Stimulated activated CD4-positive, alpha-beta T cell treated with anti-CD3 and anti-CD28 coated beads, Interleukin-15, amount 100 ng/mL, for 48 hours (primary cell): ENCODE results near the gene LDLRAD4.
"Not testable (repeated sequence)": the region's sequence is repeated elsewhere in the genome, so short reads cannot be mapped to it uniquely, and the experiment has no call there.

Experiments
- DNase-seq, 2 donors: peaks; one replicate each; pipeline ENCODE4 v3.0.0-alpha.2; 2020; ENCODE audit warnings: low read depth in 2 of 2

The LDLRAD4 gene

GRCh38 chr18:13676471-13676870, 457.9 kb downstream of the LDLRAD4 start:
- no peak for DNase-seq

- DNase-seq, result not testable (repeated sequence)
Measured at GRCh38 chr18:13677350-13677749, 458.8 kb downstream of the LDLRAD4 start.

- DNase-seq, result no peak
Measured at GRCh38 chr18:13680612-13681011, 462.1 kb downstream of the LDLRAD4 start.

GRCh38 chr18:13681701-13682100, 463.1 kb downstream of the LDLRAD4 start:
- no peak for DNase-seq

GRCh38 chr18:13684546-13684945, 466.0 kb downstream of the LDLRAD4 start:
- DNase-seq, result no peak

- no peak for DNase-seq
Measured at GRCh38 chr18:13688191-13689136, 469.9 kb downstream of the LDLRAD4 start.

- not testable (repeated sequence) for DNase-seq
Measured at GRCh38 chr18:13690060-13690459, 471.5 kb downstream of the LDLRAD4 start.

- DNase-seq, result not testable (repeated sequence)
Measured at GRCh38 chr18:13695337-13695736, 476.8 kb downstream of the LDLRAD4 start.

- no peak for DNase-seq
Measured at GRCh38 chr18:13696961-13697360, 478.4 kb downstream of the LDLRAD4 start.

- DNase-seq, result no peak
Measured at GRCh38 chr18:13700153-13700552, 481.6 kb downstream of the LDLRAD4 start.
